ENCODE results near the gene CHD2.

- no peak for TF ChIP-seq CTCF (IDR thresholded peaks at IDR 0.05)
- TF ChIP-seq POLR2A (IDR thresholded peaks at IDR 0.05), result no peak
These were observed 30.7 kb downstream of the CHD2 start for GRCh38 chr15:92930776-92931175.
